GM23248 (cell line): ENCODE data around the gene CDH6. TPM values are rescaled to one million over a fixed set of nuclear protein-coding genes. Genes with fewer than 3 reads are reported as not detected.

Experiments used
- DNase-seq: peaks from one replicate; pipeline ENCODE4 v3.0.0-alpha.2; 2015
- H2AFZ ChIP-seq: fragments of 200-600 bp; sonication (generic); 2 replicates; pipeline ENCODE4 v1.6.1; 2016; ENCODE audit warnings: antibody characterized with exemption
- H3F3A ChIP-seq: fragments of 200-600 bp; sonication (generic); 2 replicates; pipeline ENCODE4 v1.6.1; 2016; ENCODE audit warnings: mild to moderate bottlenecking, antibody characterized with exemption, mixed run types; ENCODE audit not compliant: insufficient read depth
- H3K27ac ChIP-seq: fragments of 200-600 bp; sonication (generic); 2 replicates; pipeline ENCODE4 v1.5.1; 2016; ENCODE audit warnings: mild to moderate bottlenecking
- H3K27me3 ChIP-seq: fragments of 200-600 bp; sonication (generic); replicated peaks from 2 replicates; pipeline ENCODE4 v1.6.1; 2016; ENCODE audit warnings: mild to moderate bottlenecking; ENCODE audit not compliant: insufficient read depth
- H3K36me3 ChIP-seq: fragments of 200-600 bp; sonication (generic); 2 replicates; pipeline ENCODE4 v1.6.1; 2016; ENCODE audit warnings: low read depth, mild to moderate bottlenecking
- H3K4me1 ChIP-seq: fragments of 200-600 bp; sonication (generic); 2 replicates; pipeline ENCODE4 v1.6.1; 2016; ENCODE audit warnings: mild to moderate bottlenecking; ENCODE audit not compliant: insufficient read depth
- H3K4me2 ChIP-seq: fragments of 200-600 bp; sonication (generic); one replicate; pipeline ENCODE4 v1.6.1; 2016; ENCODE audit warnings: mild to moderate bottlenecking; ENCODE audit not compliant: unreplicated experiment
- H3K4me3 ChIP-seq: fragments of 200-600 bp; sonication (generic); 2 replicates; pipeline ENCODE4 v1.5.1; 2016; ENCODE audit warnings: mild to moderate bottlenecking
- H3K79me2 ChIP-seq: fragments of 200-600 bp; sonication (generic); 2 replicates; pipeline ENCODE4 v1.6.1; 2016; ENCODE audit warnings: mild to moderate bottlenecking; ENCODE audit not compliant: insufficient read depth
- H3K9ac ChIP-seq: fragments of 200-600 bp; sonication (generic); 2 replicates; pipeline ENCODE4 v1.6.1; 2016; ENCODE audit warnings: mild to moderate bottlenecking
- H3K9me2 ChIP-seq: fragments of 200-600 bp; sonication (generic); 2 replicates; pipeline ENCODE4 v1.6.1; 2016; ENCODE audit warnings: mixed run types, mild to moderate bottlenecking, moderate library complexity; ENCODE audit not compliant: insufficient read depth
- H3K9me3 ChIP-seq: fragments of 200-600 bp; sonication (generic); one replicate; pipeline ENCODE4 v1.6.1; 2017; ENCODE audit warnings: low read depth
- H4K20me1 ChIP-seq: fragments of 200-600 bp; sonication (generic); 2 replicates; pipeline ENCODE4 v1.6.0; 2016; ENCODE audit not compliant: insufficient read depth
- EZH2 ChIP-seq: fragments of 200-600 bp; sonication (generic); IDR thresholded peaks from 2 replicates; pipeline ENCODE4 v1.6.1; 2018; ENCODE audit warnings: antibody characterized with exemption, mild to moderate bottlenecking; ENCODE audit not compliant: insufficient read depth, poor library complexity, severe bottlenecking
- EZH2phosphoT487 ChIP-seq: fragments of 200-600 bp; sonication (generic); IDR thresholded peaks from 2 replicates; pipeline ENCODE4 v1.6.1; 2018; ENCODE audit warnings: antibody characterized with exemption, moderate library complexity, mild to moderate bottlenecking, low read depth; ENCODE audit not compliant: insufficient read depth
- WGBS, 2 experiments: methylation state at CpG; one replicate each; pipeline ENCODE4 v1.1.6; 2015 to 2017; ENCODE audit warnings: low lambda C conversion rate in 2 of 2, low coverage in 1 of 2; ENCODE audit errors: missing lambda C conversion rate in 2 of 2; 5-methylcytosine and 5-hydroxymethylcytosine counted together
- in situ Hi-C: fragments of 300-500 bp; cut with MboI; formaldehyde crosslinking; loops from 2 replicates; pipeline ENCODE4 v1.15.0; 2020
- polyA plus RNA-seq: library from polyadenylated mRNA; unstranded; fragments of >200 nt; fragmentation: Nextera tagmentation; extraction: Ambion mirVana; gene quantifications from 2 replicates; pipeline ENCODE4 v1.2.1, GENCODE V29; 2016
- total RNA-seq: library from RNA; depleted of rRNA; stranded (reverse); fragments of >200 nt; shearing (Covaris generic); gene quantifications from 2 replicates; pipeline ENCODE4 v1.2.3, GENCODE V29; 2014

The CDH6 gene
- total and polyA plus RNA-seq, 2 experiments from 2014 or later: 4.1 to 7.2 TPM

GRCh38 chr5:31229266-31229665, 35.8 kb downstream of the CDH6 start:
- no peaks in the 10 kb centered on the region for H3K79me2 ChIP-seq
- no peaks in the 10 kb centered on the region for H4K20me1 ChIP-seq
- in situ Hi-C loops: loop anchor here (25.0 kb wide), 2 partner anchors 817 to 1192 kb away; no protein-coding TSS in a partner anchor
- no peaks in the 10 kb centered on the region for H3K36me3 ChIP-seq
- H3K9me3 ChIP-seq: no peaks in the 10 kb centered on the region
- no peak overlapping the region for H3K9ac ChIP-seq
- no peak overlapping the region for H3K4me2 ChIP-seq
- peaks cover 13% of the 10 kb centered on the region for H3K4me1 ChIP-seq
- H3K27me3 ChIP-seq: no peaks in the 10 kb centered on the region
- H3F3A ChIP-seq: peaks cover 8% of the 10 kb centered on the region; the same call in 1 of the 2 replicates
- H2AFZ ChIP-seq: no peak overlapping the region
- DNase-seq: no peak
- no peak overlapping the region for H3K4me3 ChIP-seq
- 96 to 97% methylated on average over 2 of the region's 2 CpGs for WGBS, 2 experiments
- no peaks in the 10 kb centered on the region for H3K9me2 ChIP-seq
- no peak for TF ChIP-seq EZH2phosphoT487
- no peak for TF ChIP-seq EZH2
- no peak overlapping the region for H3K27ac ChIP-seq

- Histone ChIP-seq H3K4me3 (peak overlapping the region; percentile 33), H3K4me1 (peaks cover 13% of the 10 kb centered on the region), H3F3A (peaks cover 8% of the 10 kb centered on the region; the same call in 1 of the 2 replicates), H3K79me2 (no peaks in the 10 kb centered on the region), H3K4me2 (peak overlapping the region; percentile 49), H4K20me1 (no peaks in the 10 kb centered on the region), H3K9me2 (no peaks in the 10 kb centered on the region), H3K9ac (no peak overlapping the region), H3K27ac (no peak overlapping the region), H3K9me3 (no peaks in the 10 kb centered on the region), H3K36me3 (no peaks in the 10 kb centered on the region), H2AFZ (peak overlapping the region; percentile 70), H3K27me3 (no peaks in the 10 kb centered on the region)
- WGBS, 2 experiments: 21 to 25% methylated on average over 6 of the region's 6 CpGs
- TF ChIP-seq EZH2 (no peak), EZH2phosphoT487 (no peak)
- in situ Hi-C loops: loop anchor here (25.0 kb wide), 2 partner anchors 819 to 1194 kb away; no protein-coding TSS in a partner anchor
- peak; percentile 50 for DNase-seq
These were observed 37.8 kb downstream of the CDH6 start for GRCh38 chr5:31231177-31231838.

DNA sequence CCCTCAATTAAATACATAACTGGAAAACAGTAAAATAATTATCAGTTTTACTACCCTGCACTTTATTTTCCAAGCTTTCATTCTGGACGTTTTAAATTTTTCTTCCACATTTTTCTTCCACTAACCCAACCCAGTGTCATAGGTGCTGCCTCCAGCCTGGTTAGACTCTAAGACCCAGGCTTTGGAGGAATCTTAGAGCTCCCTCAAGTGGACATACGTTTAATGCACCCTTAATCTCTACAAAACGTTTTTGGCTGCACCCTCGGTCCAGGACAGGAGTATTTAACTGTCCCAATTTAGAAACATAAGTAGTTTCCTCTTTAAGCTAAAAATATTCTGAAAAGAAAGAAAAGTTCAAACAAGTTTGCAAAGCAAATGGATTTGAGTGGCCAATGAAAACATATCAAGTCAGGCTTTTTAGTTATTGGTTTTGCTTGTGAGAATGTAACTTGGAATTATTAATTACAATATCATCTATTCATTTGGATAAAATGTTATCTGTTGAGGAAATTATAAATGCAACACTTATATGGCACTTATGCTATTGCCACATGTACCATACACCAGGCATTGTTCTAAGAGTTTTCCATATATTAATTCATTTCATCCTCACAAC, 38.9 kb downstream of the CDH6 start:
- H3F3A ChIP-seq: peaks cover 8% of the 10 kb centered on the region; the same call in 1 of the 2 replicates
- H3K4me3 ChIP-seq: no peak overlapping the region
- no peaks in the 10 kb centered on the region for H4K20me1 ChIP-seq
- H3K27ac ChIP-seq: no peak overlapping the region
- no peak overlapping the region for H3K9ac ChIP-seq
- H3K9me2 ChIP-seq: no peaks in the 10 kb centered on the region
- peaks cover 13% of the 10 kb centered on the region for H3K4me1 ChIP-seq
- peak; percentile 83 for DNase-seq
- TF ChIP-seq EZH2phosphoT487: no peak
- TF ChIP-seq EZH2: no peak
- H3K27me3 ChIP-seq: no peaks in the 10 kb centered on the region
- H3K79me2 ChIP-seq: no peaks in the 10 kb centered on the region
- H3K9me3 ChIP-seq: no peaks in the 10 kb centered on the region
- WGBS, 2 experiments: 2 to 3% methylated on average over 4 of the region's 4 CpGs
- H3K4me2 ChIP-seq: no peak overlapping the region
- 0 out of 2 replicates have a peak overlapping the region, but pooled peaks have one; percentile 70 for H2AFZ ChIP-seq
- H3K36me3 ChIP-seq: no peaks in the 10 kb centered on the region
- in situ Hi-C loops: loop anchor here (25.0 kb wide), 2 partner anchors 820 to 1195 kb away; no protein-coding TSS in a partner anchor

DNA sequence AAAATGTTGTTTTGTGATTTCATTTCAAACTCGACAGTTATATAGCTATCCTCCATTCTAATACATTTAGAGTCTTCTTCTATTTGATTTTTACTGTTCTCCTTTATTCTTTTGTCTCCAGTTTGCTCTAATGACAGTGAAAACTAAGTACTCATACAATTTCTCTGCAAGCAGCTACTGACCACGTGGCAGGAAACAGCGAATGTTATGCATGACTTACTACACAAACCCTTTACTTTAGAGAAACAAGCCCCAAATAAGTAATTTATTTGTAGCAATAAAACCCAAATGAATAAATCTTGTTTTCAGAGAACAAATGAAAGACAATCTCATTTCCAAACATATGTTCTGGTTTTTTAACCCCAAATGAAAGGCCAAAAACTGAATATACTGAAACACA, 41.9 kb downstream of the CDH6 start:
- H3K27ac ChIP-seq: no peak overlapping the region
- H3K36me3 ChIP-seq: no peaks in the 10 kb centered on the region
- TF ChIP-seq EZH2 (no peak), EZH2phosphoT487 (no peak)
- H3K9ac ChIP-seq: no peak overlapping the region
- H3K9me3 ChIP-seq: no peaks in the 10 kb centered on the region
- no peak for DNase-seq
- no peak overlapping the region for H3K4me3 ChIP-seq
- H3K4me1 ChIP-seq: peaks cover 13% of the 10 kb centered on the region
- H3F3A ChIP-seq: peaks cover 8% of the 10 kb centered on the region; the same call in 1 of the 2 replicates
- H3K9me2 ChIP-seq: no peaks in the 10 kb centered on the region
- H2AFZ ChIP-seq: no peak overlapping the region
- H3K27me3 ChIP-seq: no peaks in the 10 kb centered on the region
- H3K79me2 ChIP-seq: no peaks in the 10 kb centered on the region
- H4K20me1 ChIP-seq: no peaks in the 10 kb centered on the region
- in situ Hi-C loops: loop anchor here (25.0 kb wide), 2 partner anchors 823 to 1198 kb away; no protein-coding TSS in a partner anchor
- 73 to 82% methylated on average over 3 of the region's 3 CpGs for WGBS, 2 experiments
- H3K4me2 ChIP-seq: no peak overlapping the region
